H1 (cell line): Measurements from ENCODE around the gene SPATA13. TPM values are rescaled to one million over a fixed set of nuclear protein-coding genes. Genes with fewer than 3 reads are reported as not detected.

ENCODE experiments used
- CHD7 ChIP-seq: fragments of 300-600 bp; sonication (generic); IDR thresholded peaks from 2 replicates; pipeline ENCODE4 v1.7.1; 2012; ENCODE audit warnings: low read length, moderate library complexity, mild to moderate bottlenecking, inconsistent platforms; ENCODE audit not compliant: insufficient replicate concordance
- EGR1 ChIP-seq: IDR thresholded peaks from 2 replicates; pipeline ENCODE4 v1.6.1; 2011; ENCODE audit warnings: low read depth, low read length, borderline replicate concordance
- SAP30 ChIP-seq: fragments of 300-600 bp; sonication (generic); IDR thresholded peaks from 2 replicates; pipeline ENCODE4 v1.7.1; 2012; ENCODE audit warnings: low read length, moderate library complexity, mild to moderate bottlenecking, inconsistent platforms; ENCODE audit not compliant: insufficient read depth, insufficient replicate concordance
- YY1 ChIP-seq: IDR thresholded peaks from 2 replicates; pipeline ENCODE4 v1.6.1; 2011; ENCODE audit warnings: low read depth, mild to moderate bottlenecking, low read length
- polyA plus RNA-seq, 7 experiments: library from polyadenylated mRNA; depleted of rRNA in 3 of 7; stranded (reverse) in 5 of 7; unstranded in 2 of 7; fragments of >200 nt in 5 of 7; fragments of 200-250 nt in 2 of 7; gene quantifications; 1 replicate in 5 of 7; 2 replicates in 1 of 7; 4 replicates in 1 of 7; pipeline versions ENCODE4 v1.2.1 to v1.2.3, GENCODE V29; 2011 to 2013; ENCODE audit warnings: missing spikeins in 2 of 7, mixed read lengths in 2 of 7
- total RNA-seq: library from RNA; stranded (reverse); fragmentation: NEBNext Ultra II Directional; extraction: Animal tissue kit (Norgen Biotek cat#: 25700); gene quantifications from 2 replicates; pipeline ENCODE4 v1.2.1, GENCODE V29; 2021

Gene SPATA13
- total and polyA plus RNA-seq, 2 of the 8 experiments (the other 6 are each of a cell fraction or from before 2014, with no cell fraction given), result 12.6 to 30.9 TPM

DNA sequence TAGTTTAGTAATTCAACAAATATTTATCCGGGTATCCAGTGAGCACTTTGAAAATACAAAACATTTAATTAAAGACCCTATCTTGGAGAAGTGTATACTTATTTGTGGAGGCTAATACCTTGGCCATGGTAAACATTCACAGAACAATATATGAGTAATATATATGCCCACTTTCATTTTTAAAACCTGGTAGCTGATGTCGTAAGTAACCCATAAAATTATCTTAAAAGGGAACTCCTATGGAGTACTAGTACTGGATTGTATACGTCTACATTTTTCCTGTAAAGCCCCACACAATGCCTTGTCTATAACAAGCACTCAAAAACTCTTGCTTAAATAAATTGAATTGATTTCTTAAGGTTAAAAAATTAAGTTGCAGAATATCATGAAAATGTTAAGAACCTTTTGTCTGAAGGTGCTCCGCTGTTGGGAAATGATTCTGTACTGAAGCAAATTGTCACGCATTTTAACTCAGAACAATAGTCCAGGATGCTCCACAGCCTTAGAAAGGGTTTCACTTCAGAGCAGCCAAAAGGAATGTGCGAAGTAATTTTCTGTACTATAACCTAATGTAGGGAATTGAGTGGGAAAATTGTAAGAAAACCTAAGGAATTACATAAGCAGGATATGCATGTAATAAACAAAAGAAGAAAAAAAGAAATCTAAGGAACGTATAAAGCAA, 90.0 kb downstream of the SPATA13 start (continued):
- no peak for TF ChIP-seq CHD7
- TF ChIP-seq EGR1, result no peak
- no peak for TF ChIP-seq SAP30
- no peak for TF ChIP-seq YY1
